Measurements from ENCODE around the gene STK38L.

The STK38L gene

DNA sequence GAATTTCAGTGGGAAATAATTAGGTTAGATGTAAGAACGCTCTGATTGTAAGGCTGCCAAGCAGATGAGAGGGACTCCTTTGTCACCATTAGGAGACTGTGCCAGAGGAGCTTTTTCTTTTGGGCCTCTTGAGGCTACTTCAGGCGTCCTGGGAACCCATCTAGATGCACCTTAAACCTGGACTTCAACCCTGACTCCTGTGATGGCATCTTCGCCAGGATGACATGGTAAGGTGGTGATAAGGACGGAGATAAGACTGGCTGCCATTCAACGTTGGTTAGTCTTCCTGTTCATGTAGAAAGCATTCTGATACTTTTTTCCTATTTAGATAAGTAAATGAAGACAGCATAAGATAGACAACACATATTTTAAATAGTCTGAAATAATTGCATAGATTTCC is 36.3 kb downstream of the STK38L start:
- DNase-seq = no peak

- DNase-seq = no peak
Measured at GRCh38 chr12:27282754-27283153, 38.7 kb downstream of the STK38L start.

DNA sequence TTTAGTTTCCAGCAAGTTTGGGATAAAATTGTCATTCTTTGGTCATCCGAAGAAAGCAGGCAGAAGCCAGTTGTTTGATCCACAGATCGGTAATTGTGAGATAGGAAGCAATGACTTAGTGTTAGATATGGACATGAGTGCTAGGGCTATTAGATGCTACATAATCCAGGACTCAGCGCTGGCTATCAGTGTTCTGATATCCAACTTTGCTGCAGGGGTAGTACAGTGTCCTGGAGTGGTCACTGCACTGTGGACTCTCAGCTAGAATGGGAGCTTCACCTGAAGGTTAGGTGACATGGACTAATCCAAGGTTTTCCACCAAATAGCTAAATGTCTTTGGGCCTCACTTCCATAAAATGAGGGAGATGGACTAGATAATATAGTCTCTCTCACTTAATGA is 39.9 kb downstream of the STK38L start:
- no peak for DNase-seq

DNA sequence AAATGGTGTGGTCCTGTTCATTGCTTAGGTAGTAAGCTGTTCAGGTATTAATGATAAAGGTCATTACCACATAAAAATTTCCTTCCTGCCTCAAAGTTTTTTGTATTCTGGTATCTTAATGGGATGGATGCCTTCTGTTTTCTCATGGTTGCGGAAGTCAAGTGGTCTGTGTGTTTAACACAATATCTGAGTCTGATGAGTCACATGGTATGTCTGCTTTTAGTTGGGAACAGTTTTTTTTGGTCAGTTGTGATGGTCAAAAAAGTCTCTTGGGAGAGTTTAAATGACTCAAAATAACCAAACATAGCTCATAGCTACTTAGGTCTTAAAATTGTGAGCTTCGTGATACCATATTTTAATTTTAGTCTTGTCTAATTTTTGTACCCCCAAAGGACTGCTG is 40.7 kb downstream of the STK38L start:
- DNase-seq = peak; percentile 79

DNA sequence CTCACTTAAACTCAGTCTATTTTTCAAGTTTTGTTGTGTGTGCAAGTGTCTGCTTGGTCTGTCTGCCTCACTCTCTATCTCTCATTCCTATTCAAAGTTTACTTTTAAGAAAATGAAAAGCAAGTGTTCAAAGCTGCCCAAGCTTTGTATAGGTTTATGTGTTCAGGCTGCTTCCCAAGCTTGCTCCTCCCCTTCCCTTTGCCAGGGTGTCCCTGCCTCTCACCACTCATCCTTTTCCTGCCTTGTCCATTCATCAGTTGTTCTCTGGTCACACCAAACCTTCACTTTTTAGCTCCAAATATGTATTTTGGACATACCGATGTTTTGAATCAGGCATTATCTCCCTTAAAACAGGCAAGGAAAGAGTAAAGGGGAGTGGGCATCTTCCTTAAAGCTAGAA is 41.3 kb downstream of the STK38L start:
- peak; percentile 29 for DNase-seq

DNA sequence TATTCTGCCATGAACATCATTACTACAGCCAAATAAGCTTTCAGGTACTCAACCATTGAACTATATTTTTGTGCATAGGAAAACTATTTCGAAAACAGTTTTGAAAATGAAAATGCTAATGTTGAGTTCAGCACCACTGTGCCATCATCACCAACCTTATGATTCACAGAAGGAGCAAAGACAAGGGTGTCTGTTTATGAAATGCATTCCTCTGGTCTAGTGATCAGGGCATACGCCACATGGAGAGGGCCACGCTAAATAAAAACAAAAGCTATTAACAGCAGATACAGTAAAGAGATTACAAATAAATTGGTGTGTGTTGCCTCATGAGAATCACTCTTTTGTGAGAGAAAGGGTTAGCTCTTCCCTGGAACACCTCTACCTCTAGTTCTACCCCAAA is 45.3 kb downstream of the STK38L start:
- DNase-seq = no peak

GRCh38 chr12:27290501-27291168 is 46.5 kb downstream of the STK38L start:
- DNase-seq = no peak

DNA sequence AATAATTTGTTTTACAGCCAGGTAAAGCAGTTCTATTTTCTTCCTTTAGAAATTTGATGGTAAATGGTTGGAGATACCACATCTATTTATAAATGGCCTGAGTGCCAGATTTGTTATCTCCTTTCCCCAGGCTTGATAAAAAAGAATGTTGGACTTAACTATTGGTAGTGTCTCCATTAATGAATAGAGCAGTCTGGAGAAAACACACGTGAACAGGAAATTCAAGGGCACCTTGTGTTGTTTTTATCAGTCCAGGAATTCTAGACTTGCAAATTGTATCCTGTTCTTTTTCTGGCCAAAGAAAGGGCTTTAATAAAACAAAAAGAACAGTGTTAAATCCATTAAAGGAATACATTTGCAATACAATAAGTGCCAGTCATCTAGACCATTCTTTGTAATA is 47.8 kb downstream of the STK38L start:
- no peak for DNase-seq

- DNase-seq = no peak
Measured at GRCh38 chr12:27292718-27293117, 48.6 kb downstream of the STK38L start.

GRCh38 chr12:27293463-27293862 is 49.4 kb downstream of the STK38L start:
- DNase-seq = no peak

- DNase-seq = no peak
Measured at GRCh38 chr12:27296674-27297073, 52.6 kb downstream of the STK38L start.

DNA sequence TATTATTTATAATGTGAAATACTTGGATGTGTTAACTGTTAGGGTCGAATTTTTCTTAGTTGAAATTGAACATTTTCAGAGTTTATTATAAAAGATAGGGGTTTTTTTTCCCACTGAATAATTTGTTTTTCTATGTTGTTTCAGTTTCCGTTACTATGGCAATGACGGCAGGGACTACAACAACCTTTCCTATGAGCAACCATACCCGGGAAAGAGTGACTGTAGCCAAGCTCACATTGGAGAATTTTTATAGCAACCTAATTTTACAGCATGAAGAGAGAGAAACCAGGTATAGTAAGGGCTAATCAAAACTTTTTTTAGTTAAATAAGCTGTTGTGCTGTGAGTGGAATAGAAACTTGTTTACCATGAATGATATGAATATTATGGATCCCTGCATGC is 53.5 kb downstream of the STK38L start:
- DNase-seq = no peak

GRCh38 chr12:27299102-27299501 is 55.0 kb downstream of the STK38L start:
- DNase-seq = no peak

DNA sequence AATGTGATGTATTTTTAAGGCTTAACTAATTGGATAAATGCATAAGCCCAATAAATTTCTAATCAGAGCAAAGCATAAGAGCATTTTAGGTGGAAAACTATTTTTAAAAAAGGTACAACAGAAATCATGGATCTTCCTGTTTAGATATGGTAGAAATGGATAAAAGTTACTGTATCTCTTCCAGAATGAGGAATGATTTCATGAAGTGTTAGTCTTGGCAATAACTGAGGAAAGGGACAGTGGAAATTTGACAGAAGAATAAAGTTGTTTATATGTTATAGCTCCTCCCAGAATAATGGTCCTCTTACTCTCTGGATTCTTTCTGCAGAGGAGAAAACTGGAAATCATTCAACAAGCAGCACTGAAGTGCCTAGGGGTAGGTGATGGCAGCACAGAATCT is 56.1 kb downstream of the STK38L start:
- DNase-seq = no peak

- DNase-seq = no peak
Measured at GRCh38 chr12:27303139-27304111, 59.3 kb downstream of the STK38L start.

- no peak for DNase-seq
Measured at GRCh38 chr12:27304856-27305255, 60.8 kb downstream of the STK38L start.

GRCh38 chr12:27305673-27306456 is 61.8 kb downstream of the STK38L start:
- DNase-seq = peak; percentile 50

DNA sequence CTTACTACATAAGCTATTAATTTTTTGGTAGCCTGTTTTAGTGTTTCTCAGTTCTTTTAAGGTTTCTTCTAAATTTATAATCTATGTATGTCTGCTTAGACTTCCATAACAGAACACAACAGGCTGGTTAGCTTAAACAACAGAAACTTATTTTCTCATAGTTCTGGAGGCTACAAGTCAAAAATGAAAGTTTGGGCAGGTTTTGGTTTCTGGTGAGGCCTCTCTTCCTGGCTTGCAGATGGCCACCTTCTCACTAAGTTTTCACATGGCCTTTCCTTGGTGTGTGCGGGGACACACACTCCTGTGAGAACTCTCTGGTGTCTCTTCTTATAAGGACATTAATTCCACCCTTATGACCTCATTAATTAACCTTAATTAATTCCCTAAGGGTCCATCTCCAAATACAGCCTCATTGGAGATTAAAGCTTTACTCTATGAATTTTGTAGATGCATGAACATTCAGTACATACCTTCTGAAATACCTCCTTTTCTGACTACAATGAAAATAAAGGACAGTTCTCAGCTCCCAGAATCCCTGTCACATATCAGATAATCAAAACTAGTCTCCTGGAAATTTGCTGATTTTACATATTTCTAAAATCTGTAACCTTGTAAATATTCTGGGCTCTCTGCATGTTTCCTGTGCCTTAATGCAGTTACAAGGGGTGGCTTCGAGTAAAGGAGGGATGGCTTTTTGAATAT is 65.4 kb downstream of the STK38L start:
- DNase-seq = no peak

- DNase-seq = no peak
Measured at GRCh38 chr12:27309995-27310315, 65.9 kb downstream of the STK38L start.

GRCh38 chr12:27316947-27317346 is 72.9 kb downstream of the STK38L start:
- DNase-seq = no peak

- peak; percentile 78 for DNase-seq
Measured at GRCh38 chr12:27319409-27319808, 75.3 kb downstream of the STK38L start.

- DNase-seq = no peak
Measured at GRCh38 chr12:27319848-27320247, 75.8 kb downstream of the STK38L start.

DNA sequence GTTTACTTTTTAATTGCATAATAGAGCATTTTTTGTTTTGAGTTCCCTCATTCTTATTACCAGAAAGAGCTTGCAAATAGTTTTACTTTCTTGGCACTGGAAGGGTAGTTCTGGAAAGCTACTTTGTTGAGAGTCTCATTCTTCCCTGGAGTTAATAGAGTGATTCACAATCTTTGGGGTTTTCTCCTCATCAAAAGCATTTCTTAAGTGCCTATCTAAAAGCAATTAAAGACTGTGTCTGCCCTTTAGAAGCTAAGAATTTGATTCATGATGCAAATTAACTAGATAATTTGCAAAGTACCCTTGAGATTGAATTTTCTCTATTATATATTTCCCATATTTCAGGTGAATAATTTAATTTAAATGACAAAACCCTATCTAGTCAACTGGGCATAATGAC is 80.4 kb downstream of the STK38L start:
- DNase-seq = no peak
